ENCODE results near the gene CARD11. TPM values are rescaled to one million over a fixed set of nuclear protein-coding genes. Genes with fewer than 3 reads are reported as not detected.

Gene CARD11
- total RNA-seq, 6 experiments from 2014 or later, result 0.37 to 0.90 (median 0.50) TPM

GRCh38 chr7:2941216-2941859, 102.3 kb downstream of the CARD11 start:
- WGBS (ENCODE audit: insufficient coverage, low coverage, low lambda C conversion rate, missing lambda C conversion rate), result 46% methylated on average over 7 of the region's 12 CpGs
- TF ChIP-seq CTCF (IDR thresholded peaks at IDR 0.05) (no peak), POLR2A (IDR thresholded peaks at IDR 0.05) (no peak)
- Histone ChIP-seq H3K9me3 (no peaks in the 10 kb centered on the region), H3K27ac (no peak overlapping the region), H3K4me3 (no peak overlapping the region), H3K4me1 (peaks cover 0 to 7% (median 0%) of the 10 kb centered on the region in 4 donors), H3K36me3 (no peaks in the 10 kb centered on the region), H3K27me3 (no peaks in the 10 kb centered on the region)
- ATAC-seq, result no peak
- intact Hi-C loops (cut with DNase I), result no loop called here
- DNase-seq, result no peak

- no peak overlapping the region for H3K4me3 ChIP-seq
- no peaks in the 10 kb centered on the region for H3K27me3 ChIP-seq
- H3K27ac ChIP-seq, result no peak overlapping the region
- no peaks in the 10 kb centered on the region for H3K9me3 ChIP-seq
- H3K4me1 ChIP-seq, result peaks cover 0 to 7% (median 0%) of the 10 kb centered on the region in 4 donors
- H3K36me3 ChIP-seq, result no peaks in the 10 kb centered on the region
- DNase-seq (no peak), ATAC-seq (no peak)
- TF ChIP-seq CTCF (IDR thresholded peaks at IDR 0.05) (no peak), POLR2A (IDR thresholded peaks at IDR 0.05) (no peak)
- intact Hi-C loops (cut with DNase I), result no loop called here
Measured at GRCh38 chr7:2940466-2940865, 103.2 kb downstream of the CARD11 start.

- no peaks in the 10 kb centered on the region for H3K36me3 ChIP-seq
- no peak for ATAC-seq
- no peaks in the 10 kb centered on the region for H3K27me3 ChIP-seq
- H3K9me3 ChIP-seq, result no peaks in the 10 kb centered on the region
- TF ChIP-seq POLR2A (IDR thresholded peaks at IDR 0.05) (no peak), CTCF (IDR thresholded peaks at IDR 0.05) (no peak)
- WGBS (ENCODE audit: insufficient coverage, low coverage, low lambda C conversion rate, missing lambda C conversion rate), result 62% methylated on average over 12 of the region's 13 CpGs
- DNase-seq, result peak; percentile 10 to 28 (median 26)
- no peak overlapping the region for H3K27ac ChIP-seq
- peaks cover 0 to 7% (median 0%) of the 10 kb centered on the region in 4 donors for H3K4me1 ChIP-seq
- no peak overlapping the region for H3K4me3 ChIP-seq
- intact Hi-C loops (cut with DNase I), result no loop called here
Measured at GRCh38 chr7:2939193-2939885, 104.3 kb downstream of the CARD11 start.

GRCh38 chr7:2938514-2939192, 105.0 kb downstream of the CARD11 start:
- H3K36me3 ChIP-seq, result no peaks in the 10 kb centered on the region
- H3K27ac ChIP-seq, result no peak overlapping the region
- intact Hi-C loops (cut with DNase I), result no loop called here
- ATAC-seq, result peak in 1 of 4 donors; percentile 7
- peaks cover 0 to 7% (median 0%) of the 10 kb centered on the region in 4 donors for H3K4me1 ChIP-seq
- no peaks in the 10 kb centered on the region for H3K27me3 ChIP-seq
- H3K4me3 ChIP-seq, result no peak overlapping the region
- DNase-seq, result peak; percentile 19 to 52 (median 39)
- no peak for TF ChIP-seq POLR2A (IDR thresholded peaks at IDR 0.05)
- TF ChIP-seq CTCF (IDR thresholded peaks at IDR 0.05), result no peak
- H3K9me3 ChIP-seq, result no peaks in the 10 kb centered on the region
- 75% methylated on average over 8 of the region's 19 CpGs for WGBS (ENCODE audit: insufficient coverage, low coverage, low lambda C conversion rate, missing lambda C conversion rate)

All from right lobe of liver (tissue), 6 donors.